Glomerular visceral epithelial cell (primary cell): ENCODE measurements around the gene SH2D1A.
"Not testable (repeated sequence)": the region's sequence is repeated elsewhere in the genome, so short reads cannot be mapped to it uniquely, and the experiment has no call there.

Source experiments
- DNase-seq: peaks from one replicate; pipeline ENCODE4 v3.0.0-alpha.2; 2016; ENCODE audit errors: extremely low spot score

SH2D1A gene

DNA sequence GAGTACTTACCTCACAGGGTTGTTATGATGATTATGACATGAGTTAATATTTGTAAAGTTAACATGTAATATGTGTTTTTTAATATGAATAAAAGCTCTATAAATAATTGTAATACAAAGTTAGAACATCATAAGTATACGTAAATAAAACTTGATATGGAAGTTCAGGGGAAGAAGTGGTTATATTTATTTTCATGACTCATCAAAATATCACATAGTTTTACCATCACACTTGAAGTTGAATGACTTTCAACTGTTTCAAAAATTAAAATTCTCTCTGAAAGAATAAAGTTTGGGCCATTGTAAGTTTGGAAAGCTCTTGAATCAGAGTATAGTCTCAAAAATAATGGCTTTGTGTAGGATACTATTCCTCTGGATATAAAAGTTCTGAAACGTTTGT lies 8.3 kb downstream of the SH2D1A start:
- DNase-seq = no peak

DNA sequence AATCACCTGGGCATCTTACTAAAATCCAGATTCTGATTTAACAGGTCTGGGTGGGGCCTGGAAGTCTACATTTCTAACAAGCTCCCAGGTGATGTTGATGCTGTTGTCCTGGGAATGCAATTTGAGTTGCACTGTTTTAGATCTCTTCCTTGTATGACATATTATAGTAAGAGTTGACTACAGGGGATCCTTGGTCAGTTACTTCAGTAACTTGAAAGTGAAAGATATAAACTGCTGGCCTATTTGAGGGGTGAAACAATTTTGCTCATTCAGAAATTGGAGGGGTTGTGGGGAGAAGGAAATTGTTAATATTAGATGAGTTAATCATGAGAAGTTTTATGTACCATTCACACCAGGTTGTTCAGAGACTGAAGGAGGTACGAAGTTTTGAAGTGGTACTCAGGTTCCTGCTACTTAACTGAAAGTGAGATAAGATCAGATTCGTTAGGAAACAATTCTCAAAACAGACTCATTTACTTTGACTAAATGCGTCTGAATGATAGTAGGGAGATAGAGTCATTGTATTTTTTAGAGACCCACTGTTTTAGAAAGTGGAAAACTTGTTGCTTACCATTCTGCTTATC lies 12.5 kb downstream of the SH2D1A start:
- DNase-seq = no peak

DNA sequence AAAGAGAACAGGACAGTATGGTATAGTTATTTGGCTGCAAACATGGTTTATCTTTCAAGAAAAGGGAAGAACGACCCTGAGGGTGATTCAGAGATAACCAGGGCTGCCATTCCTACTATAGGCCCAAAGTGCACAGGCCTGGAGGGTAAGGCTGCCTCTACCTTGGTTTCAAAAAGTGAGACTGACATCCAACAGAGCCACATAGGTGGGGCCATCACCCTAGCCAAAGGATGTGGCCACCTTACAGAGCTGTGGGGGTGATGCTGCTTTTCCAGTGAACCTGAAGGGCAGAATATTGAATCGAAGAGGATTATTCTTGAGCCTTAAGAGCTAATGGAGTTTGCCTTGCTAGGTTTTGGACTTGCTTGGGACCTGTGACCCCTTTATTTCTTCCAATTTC lies 15.7 kb downstream of the SH2D1A start:
- no peak for DNase-seq

DNA sequence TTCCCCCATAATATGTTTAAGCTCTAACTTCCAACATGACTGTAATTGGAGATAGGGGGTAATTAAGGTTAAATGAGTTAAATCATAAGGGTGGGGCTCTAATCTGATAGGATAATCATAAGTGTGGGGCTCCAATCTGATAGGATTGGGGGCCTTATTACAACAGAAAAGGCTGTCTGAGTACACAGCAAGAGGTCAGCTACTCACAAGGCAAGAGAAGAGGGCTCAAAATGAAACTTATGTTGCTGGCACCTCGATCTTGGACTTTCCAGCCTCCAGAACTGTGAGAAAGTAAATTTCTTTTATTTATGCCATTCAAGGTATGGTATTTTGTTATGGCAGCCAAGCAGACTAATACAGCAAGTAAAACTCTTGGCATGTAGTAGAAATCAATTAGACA lies 16.4 kb downstream of the SH2D1A start:
- no peak for DNase-seq

DNA sequence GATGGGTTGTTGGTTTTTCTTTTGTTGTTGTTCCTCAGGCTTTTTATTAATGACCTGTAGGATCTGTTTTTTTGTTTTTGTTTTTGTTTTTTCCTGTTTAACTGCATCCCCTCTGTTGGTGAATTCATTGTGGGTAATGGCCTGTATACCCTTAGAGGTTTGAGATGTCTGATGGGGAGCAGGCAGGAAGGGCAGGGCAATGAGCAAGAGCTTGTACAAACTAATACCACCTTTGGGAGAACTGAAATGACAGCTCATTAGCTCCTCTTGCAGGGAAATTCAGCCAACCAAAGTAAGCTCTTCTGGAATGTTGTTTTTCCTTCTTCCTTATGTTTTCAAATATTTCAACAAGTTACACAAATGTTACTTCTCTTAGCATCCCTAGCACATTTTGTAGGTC lies 23.4 kb downstream of the SH2D1A start:
- no peak for DNase-seq

DNA sequence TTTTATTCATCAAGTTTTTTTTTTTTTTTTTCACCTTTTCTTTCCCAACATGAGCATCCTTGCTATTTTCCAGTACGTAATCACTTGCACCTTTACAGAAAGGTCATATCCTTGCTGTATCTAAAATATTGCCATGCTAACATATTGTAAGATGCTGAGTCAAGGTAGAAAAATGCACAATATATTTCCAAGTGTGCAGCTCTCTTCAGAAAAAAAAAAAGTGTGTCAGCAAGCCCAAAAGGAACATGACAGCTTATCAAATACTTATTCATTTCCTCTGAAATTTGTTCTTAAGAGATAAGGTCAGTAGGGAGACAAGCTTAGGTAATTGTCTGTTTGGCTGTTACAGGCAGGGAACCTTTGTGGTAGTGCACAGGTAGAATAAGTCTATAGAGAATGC lies 27.0 kb downstream of the SH2D1A start:
- DNase-seq = no peak

DNA sequence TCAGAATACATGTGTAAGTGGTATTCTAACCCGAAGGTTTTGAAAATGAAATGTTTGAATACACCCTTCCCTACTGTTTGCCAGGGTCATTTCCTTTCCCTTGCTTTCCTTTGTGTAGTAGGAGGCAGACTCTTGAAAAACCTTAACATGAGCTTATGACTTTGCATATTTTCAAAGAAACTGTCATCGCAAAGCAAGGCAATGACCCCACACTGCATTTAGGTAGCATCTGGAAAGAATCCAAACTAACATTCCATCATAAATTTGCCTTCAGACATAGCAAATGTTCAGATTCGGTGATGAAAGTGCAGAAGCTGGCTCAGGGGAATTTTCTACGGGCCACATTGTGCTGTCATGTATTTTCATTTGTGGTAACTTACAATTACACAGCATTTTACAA lies 32.3 kb downstream of the SH2D1A start:
- no peak for DNase-seq

DNA sequence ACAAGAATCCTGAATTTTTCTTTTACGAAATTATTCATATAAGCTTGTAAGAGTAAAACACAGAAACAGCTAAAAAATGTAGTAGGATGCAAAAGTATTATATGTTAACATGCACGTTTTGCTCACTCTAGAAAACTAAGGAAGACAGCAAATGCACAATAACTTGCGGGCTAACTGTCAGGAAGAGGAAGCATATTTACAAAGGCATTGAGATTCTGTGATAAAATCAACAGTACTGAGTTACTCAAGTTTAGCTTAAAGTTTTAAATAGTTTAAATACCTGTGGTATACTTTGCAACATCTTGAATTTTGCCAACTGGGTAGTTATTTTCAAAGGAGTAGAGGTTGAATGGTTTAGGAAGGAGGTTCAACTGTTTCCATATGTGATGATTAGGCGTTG lies 37.0 kb downstream of the SH2D1A start:
- DNase-seq = no peak

DNA sequence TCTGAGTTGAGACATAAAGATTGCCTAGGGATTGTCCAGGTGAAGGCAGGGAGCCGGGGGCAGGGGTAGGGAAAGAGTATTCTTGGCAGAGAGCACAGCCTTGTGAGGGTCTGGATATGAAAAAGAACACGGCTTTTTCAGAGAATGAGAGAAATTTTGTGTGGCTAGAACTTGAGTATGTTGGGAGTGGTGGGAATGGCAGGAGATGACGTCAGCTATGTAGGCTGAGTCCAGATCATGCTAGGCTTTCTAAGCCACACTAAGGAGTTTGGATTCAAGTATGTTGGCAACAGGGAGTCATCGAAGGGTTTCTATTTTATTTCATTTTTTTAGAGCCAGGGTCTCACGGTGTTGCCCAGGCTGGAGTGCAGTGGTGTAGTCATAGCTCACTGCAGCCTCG lies 40.0 kb downstream of the SH2D1A start:
- DNase-seq = no peak

DNA sequence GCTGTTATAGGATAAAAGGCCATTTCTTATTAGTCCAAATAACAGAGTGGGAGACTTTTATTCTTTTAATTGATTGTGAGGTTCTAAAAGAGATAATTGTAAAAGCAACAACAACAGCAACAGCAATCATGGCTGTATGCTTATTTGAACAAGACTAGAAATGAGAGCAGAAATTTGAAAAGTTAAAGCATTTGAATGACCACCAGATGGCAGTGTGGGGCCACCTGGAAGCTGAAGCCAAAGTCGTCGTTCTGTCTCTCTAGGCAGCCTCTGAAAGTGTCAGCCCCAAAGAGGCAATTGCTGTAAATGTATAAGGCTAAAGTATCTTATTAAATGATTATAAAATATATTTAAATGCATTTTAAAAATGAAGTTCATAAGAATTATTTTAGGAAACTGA lies 42.2 kb downstream of the SH2D1A start:
- peak; percentile 34 for DNase-seq

DNA sequence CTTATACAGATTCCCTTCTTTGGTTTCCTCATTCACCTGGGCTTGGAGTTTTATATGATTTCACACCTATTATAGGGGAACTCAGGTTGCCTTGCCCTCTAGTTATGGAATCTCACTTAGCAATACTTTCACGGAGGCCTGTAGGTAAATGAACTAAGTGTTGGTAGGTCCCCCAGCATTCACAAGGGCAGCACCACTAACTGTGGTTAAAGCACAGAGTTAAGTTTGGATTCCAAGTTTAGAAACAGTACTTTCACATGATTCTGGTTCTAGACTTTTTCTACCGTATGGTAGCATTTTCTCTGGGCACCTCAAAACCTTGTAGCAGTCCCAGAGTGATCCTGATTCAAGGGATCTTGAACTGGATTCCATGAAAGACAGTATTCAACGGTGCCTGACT lies 46.4 kb downstream of the SH2D1A start:
- no peak for DNase-seq

DNA sequence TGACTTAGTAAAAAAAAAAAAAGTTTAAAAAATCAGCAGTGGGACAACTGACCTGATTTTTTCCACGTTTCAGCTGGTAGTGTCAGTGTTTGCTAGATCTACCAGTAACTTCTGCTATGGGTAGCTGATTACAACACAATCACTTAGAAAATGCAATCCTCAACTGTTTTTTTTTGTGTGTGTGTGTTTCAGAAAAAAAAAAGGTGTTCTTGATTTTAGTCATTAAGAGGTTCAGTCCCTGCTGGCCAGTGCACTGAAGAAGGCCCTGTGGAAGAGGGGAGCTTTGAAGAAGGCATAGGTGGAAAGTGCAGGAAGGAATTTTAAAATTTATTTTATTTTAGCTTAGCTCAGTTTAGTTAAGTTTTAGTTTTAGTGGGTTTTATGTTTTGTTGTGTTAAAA lies 46.9 kb downstream of the SH2D1A start:
- no peak for DNase-seq

DNA sequence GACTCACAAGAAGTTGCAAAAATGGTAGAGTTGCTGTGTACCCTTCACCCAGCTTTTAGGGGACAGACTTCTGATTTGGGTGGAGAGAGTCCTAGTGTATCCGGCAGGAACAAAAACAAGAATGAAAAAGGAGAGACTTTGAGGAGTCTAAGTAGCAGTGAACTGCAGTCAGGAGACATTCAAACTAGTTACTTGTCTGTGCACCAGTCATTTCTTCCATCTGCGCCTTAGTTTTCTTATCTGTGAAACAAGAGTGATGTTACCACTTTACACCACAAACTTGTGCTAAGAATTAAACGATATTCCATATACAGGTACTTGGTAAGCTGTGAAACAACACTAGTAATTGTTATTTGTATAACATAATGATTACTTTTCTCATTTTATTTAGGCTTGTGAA lies 47.3 kb downstream of the SH2D1A start:
- no peak for DNase-seq

DNA sequence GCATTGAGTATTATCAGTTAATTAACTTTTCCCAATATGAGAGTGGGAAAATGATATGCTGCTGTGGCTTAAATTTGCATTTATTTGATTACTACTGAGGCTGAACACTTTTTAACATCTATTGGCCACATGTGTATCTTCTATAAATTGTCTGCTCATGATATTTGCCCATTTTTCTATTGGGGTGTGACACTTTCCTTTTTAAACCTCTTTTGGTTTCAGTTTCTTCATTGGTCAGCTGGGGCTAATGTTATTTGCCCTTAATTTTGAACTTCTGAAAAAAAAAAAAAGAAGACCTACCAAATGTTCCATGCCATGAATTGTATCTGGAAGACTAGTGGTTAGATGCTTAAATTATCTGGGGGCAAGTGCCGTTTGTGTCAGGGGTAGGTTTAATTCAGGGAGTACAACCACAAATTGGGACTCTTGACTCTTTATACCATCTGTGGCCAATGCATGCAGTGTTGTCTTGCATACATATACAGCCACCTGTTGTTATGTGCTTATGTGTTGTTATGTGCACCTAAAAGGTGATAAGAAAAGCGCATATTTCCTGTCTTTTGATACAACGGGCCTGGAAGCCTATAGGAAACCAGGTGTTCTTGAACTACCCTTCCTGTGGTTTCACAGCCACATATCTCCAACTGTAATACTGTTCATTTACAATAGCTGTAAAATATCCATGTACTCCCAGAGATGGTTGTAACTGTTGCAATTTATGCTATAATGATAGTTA lies 49.0 kb downstream of the SH2D1A start:
- DNase-seq = no peak

DNA sequence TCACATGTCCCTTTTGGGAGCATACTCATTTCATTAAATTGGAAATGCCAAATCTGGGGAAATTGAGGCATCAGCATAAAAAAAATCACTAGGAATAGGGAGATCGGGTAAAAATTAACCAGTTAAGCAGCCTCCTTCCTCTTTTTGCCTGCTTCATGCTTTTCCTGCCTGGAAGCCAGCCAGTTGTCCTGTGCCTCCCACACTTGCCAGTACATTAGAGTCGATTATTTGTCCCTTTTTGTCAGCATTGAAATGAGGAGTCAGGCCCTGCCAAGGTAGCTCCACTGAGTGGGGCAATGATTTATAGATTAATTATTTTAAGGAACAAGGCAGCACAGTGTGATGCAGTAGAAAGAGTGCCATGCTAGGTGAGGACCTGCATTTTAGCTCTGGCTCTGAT lies 55.3 kb downstream of the SH2D1A start:
- DNase-seq = no peak

DNA sequence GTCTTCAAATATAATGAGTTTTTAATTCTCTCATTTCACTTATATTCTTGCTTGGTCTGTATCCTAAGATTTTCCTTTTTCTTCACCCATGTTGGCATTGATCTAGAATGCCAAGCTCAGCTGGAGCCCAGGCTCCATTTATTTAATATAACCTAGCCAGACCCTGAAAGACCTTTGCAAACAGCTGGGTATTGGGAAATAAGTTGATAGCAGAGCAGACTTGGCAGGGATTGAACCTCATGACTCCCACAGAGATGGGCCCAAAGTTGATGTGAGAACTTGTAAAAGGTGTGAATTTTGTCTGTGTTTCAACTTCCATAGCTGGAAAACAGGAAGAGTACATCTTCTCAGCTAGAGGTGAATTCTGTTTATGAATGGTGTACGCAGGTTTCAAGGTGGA lies 59.5 kb downstream of the SH2D1A start:
- no peak for DNase-seq

DNA sequence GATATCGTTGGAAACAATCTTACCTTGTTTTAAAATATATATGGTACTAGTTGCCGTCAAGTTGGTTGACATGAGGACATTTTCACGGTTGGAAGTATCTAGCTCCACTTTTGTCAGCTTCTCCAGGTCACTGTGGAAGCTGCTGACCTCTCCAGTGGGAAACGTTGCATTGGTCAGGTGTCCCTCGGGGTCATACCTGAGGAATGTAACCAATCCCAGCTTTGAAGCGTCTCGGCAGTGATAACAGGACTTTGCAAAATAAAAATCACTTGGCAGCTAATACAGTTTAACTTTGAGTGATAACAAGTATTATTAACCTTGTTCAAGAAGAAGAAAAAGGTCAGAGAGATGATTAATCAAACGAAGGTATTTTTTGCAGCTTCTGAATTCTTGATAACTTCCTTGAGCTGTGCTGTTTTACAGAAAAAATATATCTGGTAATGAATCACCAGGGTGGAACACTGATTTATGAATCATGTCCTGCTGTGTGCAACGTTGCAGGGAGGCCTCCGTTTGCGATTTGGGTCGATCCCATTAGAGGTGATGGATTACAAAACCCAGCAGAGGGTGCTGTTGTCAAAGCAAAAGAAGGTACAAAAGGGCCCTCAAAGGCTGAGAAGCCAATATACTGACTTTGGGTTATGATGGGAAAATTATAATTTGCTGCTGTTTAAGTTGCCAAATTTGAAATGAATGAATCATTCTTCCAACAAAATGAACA lies 60.1 kb downstream of the SH2D1A start:
- peak; percentile 73 for DNase-seq

DNA sequence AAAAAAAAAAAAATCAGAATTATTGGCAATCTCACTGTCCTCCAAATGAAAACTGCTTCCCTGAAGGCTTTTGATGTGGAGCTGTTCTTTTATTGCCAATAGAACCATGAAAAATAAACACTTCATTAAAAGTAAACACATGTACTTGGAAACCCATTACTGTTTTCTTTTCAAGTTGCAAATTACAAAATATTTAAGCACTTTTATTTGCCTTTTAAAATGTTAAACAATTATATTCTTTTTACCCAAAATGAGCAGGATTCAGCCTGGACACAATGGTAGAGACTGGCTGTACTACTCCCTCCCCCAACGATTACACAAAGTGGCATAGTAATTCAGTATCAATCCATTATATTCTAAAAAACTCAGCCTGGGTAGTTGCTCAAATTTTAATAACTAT lies 60.9 kb downstream of the SH2D1A start:
- DNase-seq = no peak

DNA sequence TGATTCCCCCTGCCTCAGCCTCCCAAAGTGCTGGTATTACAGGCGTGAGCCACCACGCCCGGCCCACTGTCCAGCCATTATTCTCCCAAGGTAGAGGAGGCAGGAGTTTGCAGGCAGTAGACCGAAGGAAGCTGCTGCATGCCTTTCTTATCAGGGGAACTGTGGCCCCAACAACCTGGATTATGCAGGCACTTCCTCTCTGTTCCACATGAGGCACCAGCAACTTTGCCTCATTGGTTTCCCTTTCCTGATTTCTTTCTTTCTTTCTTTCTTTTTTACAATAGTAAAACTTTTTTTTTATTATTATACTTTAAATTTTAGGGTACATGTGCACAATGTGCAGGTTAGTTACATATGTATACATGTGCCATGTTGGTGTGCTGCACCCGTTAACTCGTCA lies 62.0 kb downstream of the SH2D1A start:
- not testable (repeated sequence) for DNase-seq

DNA sequence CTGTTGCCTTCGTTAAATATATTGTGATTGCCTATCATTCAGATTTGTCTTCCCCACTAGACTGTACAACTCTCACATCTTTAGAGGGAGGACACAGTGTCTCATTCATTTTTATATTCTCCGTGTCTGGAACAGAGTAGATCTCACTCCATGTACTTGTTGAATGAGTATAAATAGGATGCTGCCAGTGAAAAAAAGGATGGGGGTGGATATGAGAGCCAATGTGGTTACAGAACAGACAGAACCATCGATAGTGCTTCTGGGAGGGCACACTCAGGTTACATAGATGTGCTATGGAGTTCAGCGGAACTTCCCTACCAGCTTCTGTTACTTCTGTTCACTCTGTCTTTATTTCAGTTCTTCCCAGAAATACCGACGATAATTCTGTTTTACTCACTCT lies 66.9 kb downstream of the SH2D1A start:
- no peak for DNase-seq

DNA sequence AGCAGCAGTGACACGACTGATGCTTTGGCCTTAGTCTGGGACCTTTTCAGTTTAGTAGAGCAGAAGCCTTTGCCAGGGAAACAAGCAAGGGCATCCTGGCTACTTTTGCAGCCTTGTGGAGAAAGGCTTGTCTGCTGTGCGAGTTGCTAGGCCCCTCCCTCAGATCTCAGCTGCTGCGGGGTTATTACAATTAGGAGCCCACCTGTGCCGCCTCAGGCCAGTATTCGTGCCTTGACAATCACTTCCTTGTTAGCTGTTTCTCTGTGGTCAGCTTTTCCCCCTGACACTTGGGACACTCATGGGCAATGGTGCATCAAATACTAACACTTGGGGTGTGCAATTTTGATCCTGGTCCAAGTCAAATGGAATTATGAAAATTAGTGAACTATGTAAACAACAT lies 67.9 kb downstream of the SH2D1A start:
- DNase-seq = no peak

DNA sequence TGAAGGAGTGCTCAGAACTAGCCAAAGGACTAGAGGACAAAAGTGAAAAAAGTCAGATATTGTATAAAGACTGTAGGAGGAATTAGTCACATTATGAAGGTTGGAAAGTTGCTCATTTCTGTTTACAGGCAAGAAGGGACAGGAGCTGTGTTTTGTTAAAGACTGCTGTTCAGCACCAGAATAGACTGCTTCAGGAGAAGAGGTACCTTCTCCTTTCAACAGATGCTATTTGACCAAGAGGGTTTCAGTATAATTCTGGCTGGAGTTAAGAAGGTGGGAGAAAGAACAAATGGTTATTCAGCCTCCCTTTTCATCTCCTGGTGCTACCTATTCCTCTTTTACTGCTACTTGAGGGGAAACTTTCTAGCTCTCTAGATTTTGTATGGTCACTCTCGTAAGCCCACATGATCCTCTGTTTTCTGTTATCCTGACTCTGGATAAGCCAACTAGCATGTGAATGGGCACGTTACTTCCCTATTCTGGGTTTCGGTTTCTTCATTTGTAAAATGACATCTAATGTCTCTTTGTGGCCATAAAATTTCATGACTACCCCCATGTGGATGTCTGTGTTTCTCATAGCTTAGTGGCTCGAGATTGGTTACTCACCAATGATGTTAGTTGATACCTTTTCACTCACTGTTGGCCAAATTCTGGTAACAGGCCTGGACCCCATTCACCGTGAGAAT lies 68.9 kb downstream of the SH2D1A start:
- DNase-seq = no peak
